HL-60 (cell line): ENCODE results near the gene CSNK1D.

Experiments
- DNase-seq, 2 experiments: peaks; one replicate each; pipeline ENCODE4 v3.0.0-alpha.2; 2010 to 2020; ENCODE audit warnings: low read depth in 1 of 2, low spot score in 1 of 2
- H3K27ac ChIP-seq: fragments of 250-450 bp; sonication (Bioruptor Pico); replicated peaks from 2 replicates; pipeline ENCODE4 v1.5.1; 2020; ENCODE audit warnings: mild to moderate bottlenecking, moderate library complexity
- H3K27me3 ChIP-seq: fragments of 250-450 bp; sonication (Bioruptor Pico); 2 replicates; pipeline ENCODE4 v1.5.1; 2021; ENCODE audit warnings: mild to moderate bottlenecking, moderate library complexity; ENCODE audit not compliant: insufficient read depth, poor library complexity, severe bottlenecking
- H3K4me3 ChIP-seq: replicated peaks from 2 replicates; pipeline ENCODE4 v1.5.1; 2011; ENCODE audit warnings: mild to moderate bottlenecking, control low read depth, low read length; ENCODE audit not compliant: insufficient read depth
- GABPA ChIP-seq: IDR thresholded peaks from 2 replicates; pipeline ENCODE4 v1.6.1; 2012; ENCODE audit warnings: low read depth
- POLR2AphosphoS5 ChIP-seq: IDR thresholded peaks from 2 replicates; pipeline ENCODE4 v1.6.1; 2012; ENCODE audit warnings: low read depth
- REST ChIP-seq: IDR thresholded peaks from 2 replicates; pipeline ENCODE4 v1.6.1; 2012; ENCODE audit warnings: low read depth; ENCODE audit not compliant: insufficient replicate concordance
- SPI1 ChIP-seq: IDR thresholded peaks from 2 replicates; pipeline ENCODE4 v1.6.1; 2012; ENCODE audit warnings: low read depth, mild to moderate bottlenecking, borderline replicate concordance
- TF ChIP-seq, protein P1 (sequence below): IDR thresholded peaks from one replicate; pipeline ENCODE4 v1.5.1; 2011; ENCODE audit warnings: low read length, control low read depth, inconsistent platforms; ENCODE audit not compliant: insufficient read depth

The CSNK1D gene

DNA sequence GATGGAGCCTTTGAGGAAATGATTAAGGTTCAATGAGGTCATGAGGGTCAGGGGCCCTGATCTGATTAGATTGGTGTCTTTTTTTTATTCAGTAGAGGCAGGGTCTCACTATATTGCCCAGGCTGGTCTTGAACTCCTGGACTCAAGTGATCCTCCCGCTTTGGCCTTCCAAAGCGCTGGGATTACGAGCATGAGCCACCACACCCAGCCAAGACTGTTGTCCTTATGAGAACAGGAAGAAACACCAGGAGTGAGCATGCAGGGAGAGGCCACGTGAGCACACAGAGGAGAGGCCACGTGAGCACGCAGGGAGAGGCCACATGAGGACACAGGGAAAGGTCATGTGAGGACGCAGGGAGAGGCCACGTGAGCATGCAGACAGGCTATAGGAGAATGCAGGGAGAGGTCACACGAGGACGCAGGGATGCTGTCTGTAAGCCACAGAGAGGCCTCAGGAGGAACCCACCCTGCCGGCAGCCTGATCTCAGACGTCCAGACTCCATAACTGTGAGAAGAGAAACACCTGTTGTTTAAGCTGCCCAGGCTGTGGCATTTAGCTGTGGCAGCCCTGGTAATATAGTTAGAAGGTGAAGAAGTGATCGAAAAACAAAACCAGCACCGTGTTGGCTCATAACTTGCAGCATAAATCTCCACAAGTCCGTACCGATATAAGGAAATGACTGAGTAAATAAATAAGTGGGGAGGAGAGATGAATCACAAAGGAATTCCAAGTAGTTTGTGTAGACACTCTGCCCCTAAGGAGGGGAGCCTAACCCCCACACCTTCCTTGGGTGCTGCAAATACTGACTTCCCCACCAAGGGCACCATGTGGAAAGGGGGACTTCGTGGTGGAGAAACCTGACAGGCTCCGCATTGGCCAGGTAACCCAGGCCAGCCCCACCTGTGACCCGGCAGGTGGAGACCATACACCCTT, 14.6 kb upstream of the CSNK1D start:
- peak; percentile 93 for TF ChIP-seq POLR2AphosphoS5
- TF ChIP-seq GABPA: no peak
- Histone ChIP-seq H3K27ac (peak overlapping the region; percentile 56), H3K4me3 (no peak overlapping the region), H3K27me3 (no peaks in the 10 kb centered on the region)
- DNase-seq: peak; percentile 97 to 98

DNA sequence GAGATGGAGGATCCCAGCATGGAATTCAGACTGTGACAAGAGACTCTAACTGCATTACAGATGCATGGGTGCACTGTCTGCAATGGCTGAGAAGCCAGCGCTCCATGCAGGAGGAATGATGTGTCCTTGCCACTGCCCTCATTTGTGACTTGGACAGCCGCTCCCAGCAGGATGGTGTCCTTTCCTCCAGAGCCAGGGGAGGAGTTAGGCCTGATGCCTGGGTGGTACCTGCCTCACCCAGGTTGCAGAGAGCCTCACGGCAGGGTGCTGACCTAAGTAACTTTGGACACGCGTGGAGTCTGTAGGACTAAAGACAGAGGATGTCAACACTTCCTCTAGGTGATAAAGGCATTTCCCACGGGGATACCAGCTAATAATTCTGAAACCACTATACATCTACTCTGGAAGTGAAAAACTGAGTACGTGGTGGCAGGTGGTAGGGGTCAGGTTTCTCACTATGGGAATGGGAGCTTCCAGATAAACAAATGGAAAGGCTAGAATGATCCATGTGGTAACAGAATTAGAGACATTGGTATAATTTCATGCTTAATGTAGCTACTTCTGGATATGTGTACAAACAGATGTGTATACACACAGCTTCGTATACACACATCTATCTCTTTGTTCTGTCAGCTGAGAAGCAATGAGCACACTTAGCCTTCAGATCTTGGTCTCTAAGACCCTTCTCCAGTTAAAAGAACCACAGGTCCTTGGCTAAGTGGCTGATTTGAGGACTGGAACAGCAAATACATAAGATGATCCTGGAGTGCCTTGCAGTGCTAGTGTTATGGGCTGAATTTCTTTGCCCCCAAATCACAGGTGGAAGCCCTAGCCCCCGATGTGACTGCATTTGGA, 13.7 kb upstream of the CSNK1D start:
- peak overlapping the region; percentile 56 for H3K27ac ChIP-seq
- H3K4me3 ChIP-seq: no peak overlapping the region
- DNase-seq: no peak
- TF ChIP-seq REST (no peak), SPI1 (no peak), GABPA (no peak), POLR2AphosphoS5 (no peak)
- TF ChIP-seq, protein P1, sequence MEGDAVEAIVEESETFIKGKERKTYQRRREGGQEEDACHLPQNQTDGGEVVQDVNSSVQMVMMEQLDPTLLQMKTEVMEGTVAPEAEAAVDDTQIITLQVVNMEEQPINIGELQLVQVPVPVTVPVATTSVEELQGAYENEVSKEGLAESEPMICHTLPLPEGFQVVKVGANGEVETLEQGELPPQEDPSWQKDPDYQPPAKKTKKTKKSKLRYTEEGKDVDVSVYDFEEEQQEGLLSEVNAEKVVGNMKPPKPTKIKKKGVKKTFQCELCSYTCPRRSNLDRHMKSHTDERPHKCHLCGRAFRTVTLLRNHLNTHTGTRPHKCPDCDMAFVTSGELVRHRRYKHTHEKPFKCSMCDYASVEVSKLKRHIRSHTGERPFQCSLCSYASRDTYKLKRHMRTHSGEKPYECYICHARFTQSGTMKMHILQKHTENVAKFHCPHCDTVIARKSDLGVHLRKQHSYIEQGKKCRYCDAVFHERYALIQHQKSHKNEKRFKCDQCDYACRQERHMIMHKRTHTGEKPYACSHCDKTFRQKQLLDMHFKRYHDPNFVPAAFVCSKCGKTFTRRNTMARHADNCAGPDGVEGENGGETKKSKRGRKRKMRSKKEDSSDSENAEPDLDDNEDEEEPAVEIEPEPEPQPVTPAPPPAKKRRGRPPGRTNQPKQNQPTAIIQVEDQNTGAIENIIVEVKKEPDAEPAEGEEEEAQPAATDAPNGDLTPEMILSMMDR: no peak
- no peaks in the 10 kb centered on the region for H3K27me3 ChIP-seq

DNA sequence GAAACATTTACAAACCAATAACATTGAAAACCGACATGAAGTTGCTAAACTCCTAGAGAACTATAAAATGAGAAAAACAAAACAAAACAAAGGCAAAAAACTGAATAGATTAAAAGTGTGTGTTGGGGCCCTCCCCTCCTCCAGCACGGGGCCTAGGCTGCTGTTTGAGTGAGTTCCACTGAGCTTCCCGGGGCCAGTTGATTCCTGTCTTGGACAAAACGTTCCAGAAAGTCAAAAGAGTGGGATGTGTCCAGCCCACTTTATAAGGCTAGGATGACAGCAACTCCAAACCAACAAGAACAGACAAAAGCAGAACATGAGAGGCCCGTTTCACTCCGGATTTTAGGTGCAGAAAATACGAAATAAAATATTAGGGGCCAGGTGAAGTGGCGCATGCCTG, 11.6 kb upstream of the CSNK1D start:
- Histone ChIP-seq H3K27me3 (no peaks in the 10 kb centered on the region), H3K27ac (no peak overlapping the region), H3K4me3 (no peak overlapping the region)
- TF ChIP-seq, protein P1: no peak
- TF ChIP-seq SPI1 (no peak), REST (no peak)
- no peak for DNase-seq

DNA sequence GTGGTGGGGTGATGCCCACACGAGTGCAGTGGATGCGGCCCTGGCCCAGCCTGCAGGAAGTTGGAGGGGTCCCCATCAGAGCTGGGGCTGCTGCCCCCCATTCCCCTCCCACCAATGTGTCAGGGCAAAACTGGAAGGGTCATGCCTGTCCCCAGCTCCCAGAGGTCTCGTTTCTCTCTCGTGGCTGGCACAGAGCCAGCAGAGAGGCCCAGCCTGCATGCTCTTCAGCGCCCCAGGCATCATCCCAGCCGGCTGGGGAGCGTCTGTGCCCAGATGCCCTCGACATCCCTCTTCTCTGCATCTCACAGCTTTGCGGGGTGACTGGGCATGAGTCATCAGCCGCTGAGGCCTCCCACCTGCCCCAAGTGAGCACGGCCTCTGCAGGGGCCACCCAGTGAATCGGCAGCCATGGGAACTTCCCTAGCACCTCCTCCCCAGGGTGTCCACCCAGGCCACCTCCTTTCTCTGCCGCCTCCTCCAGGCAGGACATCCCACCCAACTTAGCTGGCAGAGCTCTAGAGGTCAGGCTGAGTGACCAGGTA, 9.8 kb upstream of the CSNK1D start:
- peak; percentile 64 to 85 for DNase-seq
- H3K27ac ChIP-seq: no peak overlapping the region
- TF ChIP-seq SPI1 (no peak), REST (no peak), GABPA (no peak), POLR2AphosphoS5 (0 out of 2 replicates have a peak, but pooled peaks have one; percentile 25)
- TF ChIP-seq, protein P1: no peak
- no peaks in the 10 kb centered on the region for H3K27me3 ChIP-seq
- no peak overlapping the region for H3K4me3 ChIP-seq
